ENCODE data around the gene ACSF2.

The ACSF2 gene

GRCh38 chr17:50492214-50492613 is 66.2 kb downstream of the ACSF2 start:
- no peaks in the 10 kb centered on the region for H3K36me3 ChIP-seq (ENCODE audit: control insufficient read depth, insufficient read depth, low read length)
- H3K9ac ChIP-seq (ENCODE audit: low read depth, low read length), result no peak overlapping the region
- no peaks in the 10 kb centered on the region for H3K9me3 ChIP-seq (ENCODE audit: control insufficient read depth, insufficient read depth, low read length)
- no peak overlapping the region for H3K27ac ChIP-seq (ENCODE audit: low read depth, low read length)
- no peak overlapping the region for H3K4me3 ChIP-seq (ENCODE audit: low read depth, low read length)
- H3K4me1 ChIP-seq (ENCODE audit: control insufficient read depth, insufficient read depth, low read length), result no peaks in the 10 kb centered on the region
- H3K27me3 ChIP-seq (ENCODE audit: control insufficient read depth, insufficient read depth, low read length), result no peaks in the 10 kb centered on the region

GRCh38 chr17:50493744-50494143 is 67.7 kb downstream of the ACSF2 start:
- Histone ChIP-seq H3K4me1 (ENCODE audit: control insufficient read depth, insufficient read depth, low read length) (no peaks in the 10 kb centered on the region), H3K9ac (ENCODE audit: low read depth, low read length) (no peak overlapping the region), H3K36me3 (ENCODE audit: control insufficient read depth, insufficient read depth, low read length) (no peaks in the 10 kb centered on the region), H3K9me3 (ENCODE audit: control insufficient read depth, insufficient read depth, low read length) (no peaks in the 10 kb centered on the region), H3K27me3 (ENCODE audit: control insufficient read depth, insufficient read depth, low read length) (no peaks in the 10 kb centered on the region), H3K27ac (ENCODE audit: low read depth, low read length) (no peak overlapping the region), H3K4me3 (ENCODE audit: low read depth, low read length) (no peak overlapping the region)

- H3K9ac ChIP-seq (ENCODE audit: low read depth, low read length), result no peak overlapping the region
- H3K4me3 ChIP-seq (ENCODE audit: low read depth, low read length), result no peak overlapping the region
- no peaks in the 10 kb centered on the region for H3K4me1 ChIP-seq (ENCODE audit: control insufficient read depth, insufficient read depth, low read length)
- H3K36me3 ChIP-seq (ENCODE audit: control insufficient read depth, insufficient read depth, low read length), result no peaks in the 10 kb centered on the region
- no peaks in the 10 kb centered on the region for H3K27me3 ChIP-seq (ENCODE audit: control insufficient read depth, insufficient read depth, low read length)
- no peak overlapping the region for H3K27ac ChIP-seq (ENCODE audit: low read depth, low read length)
- no peaks in the 10 kb centered on the region for H3K9me3 ChIP-seq (ENCODE audit: control insufficient read depth, insufficient read depth, low read length)
Measured at GRCh38 chr17:50495217-50495823, 69.3 kb downstream of the ACSF2 start.

GRCh38 chr17:50495918-50496317 is 69.9 kb downstream of the ACSF2 start:
- Histone ChIP-seq H3K9me3 (ENCODE audit: control insufficient read depth, insufficient read depth, low read length) (no peaks in the 10 kb centered on the region), H3K4me1 (ENCODE audit: control insufficient read depth, insufficient read depth, low read length) (no peaks in the 10 kb centered on the region), H3K27ac (ENCODE audit: low read depth, low read length) (no peak overlapping the region), H3K9ac (ENCODE audit: low read depth, low read length) (no peak overlapping the region), H3K4me3 (ENCODE audit: low read depth, low read length) (no peak overlapping the region), H3K27me3 (ENCODE audit: control insufficient read depth, insufficient read depth, low read length) (no peaks in the 10 kb centered on the region), H3K36me3 (ENCODE audit: control insufficient read depth, insufficient read depth, low read length) (no peaks in the 10 kb centered on the region)

- H3K4me1 ChIP-seq (ENCODE audit: control insufficient read depth, insufficient read depth, low read length), result no peaks in the 10 kb centered on the region
- H3K4me3 ChIP-seq (ENCODE audit: low read depth, low read length), result no peak overlapping the region
- no peak overlapping the region for H3K9ac ChIP-seq (ENCODE audit: low read depth, low read length)
- H3K27ac ChIP-seq (ENCODE audit: low read depth, low read length), result no peak overlapping the region
- H3K9me3 ChIP-seq (ENCODE audit: control insufficient read depth, insufficient read depth, low read length), result no peaks in the 10 kb centered on the region
- H3K36me3 ChIP-seq (ENCODE audit: control insufficient read depth, insufficient read depth, low read length), result no peaks in the 10 kb centered on the region
- no peaks in the 10 kb centered on the region for H3K27me3 ChIP-seq (ENCODE audit: control insufficient read depth, insufficient read depth, low read length)
Measured at GRCh38 chr17:50498021-50498874, 72.2 kb downstream of the ACSF2 start.

GRCh38 chr17:50499270-50499669 is 73.3 kb downstream of the ACSF2 start:
- H3K9me3 ChIP-seq (ENCODE audit: control insufficient read depth, insufficient read depth, low read length), result no peaks in the 10 kb centered on the region
- H3K9ac ChIP-seq (ENCODE audit: low read depth, low read length), result no peak overlapping the region
- H3K36me3 ChIP-seq (ENCODE audit: control insufficient read depth, insufficient read depth, low read length), result no peaks in the 10 kb centered on the region
- no peak overlapping the region for H3K27ac ChIP-seq (ENCODE audit: low read depth, low read length)
- H3K27me3 ChIP-seq (ENCODE audit: control insufficient read depth, insufficient read depth, low read length), result no peaks in the 10 kb centered on the region
- H3K4me3 ChIP-seq (ENCODE audit: low read depth, low read length), result no peak overlapping the region
- H3K4me1 ChIP-seq (ENCODE audit: control insufficient read depth, insufficient read depth, low read length), result peaks cover 7% of the 10 kb centered on the region

- Histone ChIP-seq H3K4me1 (ENCODE audit: control insufficient read depth, insufficient read depth, low read length) (peaks cover 7% of the 10 kb centered on the region), H3K4me3 (ENCODE audit: low read depth, low read length) (no peak overlapping the region), H3K27me3 (ENCODE audit: control insufficient read depth, insufficient read depth, low read length) (no peaks in the 10 kb centered on the region), H3K27ac (ENCODE audit: low read depth, low read length) (no peak overlapping the region), H3K36me3 (ENCODE audit: control insufficient read depth, insufficient read depth, low read length) (no peaks in the 10 kb centered on the region), H3K9me3 (ENCODE audit: control insufficient read depth, insufficient read depth, low read length) (no peaks in the 10 kb centered on the region), H3K9ac (ENCODE audit: low read depth, low read length) (no peak overlapping the region)
Measured at GRCh38 chr17:50499721-50500120, 73.7 kb downstream of the ACSF2 start.

- Histone ChIP-seq H3K4me3 (ENCODE audit: low read depth, low read length) (no peak overlapping the region), H3K9me3 (ENCODE audit: control insufficient read depth, insufficient read depth, low read length) (no peaks in the 10 kb centered on the region), H3K36me3 (ENCODE audit: control insufficient read depth, insufficient read depth, low read length) (no peaks in the 10 kb centered on the region), H3K27me3 (ENCODE audit: control insufficient read depth, insufficient read depth, low read length) (no peaks in the 10 kb centered on the region), H3K4me1 (ENCODE audit: control insufficient read depth, insufficient read depth, low read length) (peaks cover 7% of the 10 kb centered on the region), H3K27ac (ENCODE audit: low read depth, low read length) (no peak overlapping the region), H3K9ac (ENCODE audit: low read depth, low read length) (no peak overlapping the region)
Measured at GRCh38 chr17:50501054-50501453, 75.0 kb downstream of the ACSF2 start.

- peaks cover 8% of the 10 kb centered on the region for H3K4me1 ChIP-seq (ENCODE audit: control insufficient read depth, insufficient read depth, low read length)
- no peaks in the 10 kb centered on the region for H3K9me3 ChIP-seq (ENCODE audit: control insufficient read depth, insufficient read depth, low read length)
- H3K27me3 ChIP-seq (ENCODE audit: control insufficient read depth, insufficient read depth, low read length), result no peaks in the 10 kb centered on the region
- no peak overlapping the region for H3K27ac ChIP-seq (ENCODE audit: low read depth, low read length)
- H3K4me3 ChIP-seq (ENCODE audit: low read depth, low read length), result no peak overlapping the region
- H3K36me3 ChIP-seq (ENCODE audit: control insufficient read depth, insufficient read depth, low read length), result no peaks in the 10 kb centered on the region
- no peak overlapping the region for H3K9ac ChIP-seq (ENCODE audit: low read depth, low read length)
Measured at GRCh38 chr17:50502301-50502990, 76.4 kb downstream of the ACSF2 start.

GRCh38 chr17:50505591-50506130 is 79.6 kb downstream of the ACSF2 start:
- H3K9me3 ChIP-seq (ENCODE audit: control insufficient read depth, insufficient read depth, low read length), result no peaks in the 10 kb centered on the region
- no peaks in the 10 kb centered on the region for H3K36me3 ChIP-seq (ENCODE audit: control insufficient read depth, insufficient read depth, low read length)
- H3K27me3 ChIP-seq (ENCODE audit: control insufficient read depth, insufficient read depth, low read length), result no peaks in the 10 kb centered on the region
- no peak overlapping the region for H3K27ac ChIP-seq (ENCODE audit: low read depth, low read length)
- peaks cover 15% of the 10 kb centered on the region for H3K4me1 ChIP-seq (ENCODE audit: control insufficient read depth, insufficient read depth, low read length)
- no peak overlapping the region for H3K4me3 ChIP-seq (ENCODE audit: low read depth, low read length)
- H3K9ac ChIP-seq (ENCODE audit: low read depth, low read length), result no peak overlapping the region

GRCh38 chr17:50506298-50506697 is 80.3 kb downstream of the ACSF2 start:
- H3K9ac ChIP-seq (ENCODE audit: low read depth, low read length), result no peak overlapping the region
- no peak overlapping the region for H3K27ac ChIP-seq (ENCODE audit: low read depth, low read length)
- H3K4me1 ChIP-seq (ENCODE audit: control insufficient read depth, insufficient read depth, low read length), result peaks cover 15% of the 10 kb centered on the region
- no peaks in the 10 kb centered on the region for H3K27me3 ChIP-seq (ENCODE audit: control insufficient read depth, insufficient read depth, low read length)
- no peaks in the 10 kb centered on the region for H3K36me3 ChIP-seq (ENCODE audit: control insufficient read depth, insufficient read depth, low read length)
- H3K9me3 ChIP-seq (ENCODE audit: control insufficient read depth, insufficient read depth, low read length), result no peaks in the 10 kb centered on the region
- H3K4me3 ChIP-seq (ENCODE audit: low read depth, low read length), result no peak overlapping the region

Data from HUES48 (cell line).